WTC11 (cell line): ENCODE results near the gene ZNF292.

Experiments used
- IRF2 ChIP-seq: sonication (generic); formaldehyde crosslinking; IDR thresholded peaks from 2 replicates; pipeline ENCODE4 v1.8.0; 2022; ENCODE audit warnings: low read depth, missing genetic modification reagents, borderline replicate concordance
- TF ChIP-seq, protein P1 (sequence below): sonication (generic); formaldehyde crosslinking; IDR thresholded peaks from 2 replicates; pipeline ENCODE4 v1.8.0; 2022; ENCODE audit warnings: mild to moderate bottlenecking, missing genetic modification reagents
- TF ChIP-seq, protein P2 (sequence below): fragments of 200-600 bp; IDR thresholded peaks from 2 replicates; pipeline ENCODE4 v1.8.0; 2022; ENCODE audit warnings: antibody characterized with exemption
- TF ChIP-seq, protein P3 (sequence below): sonication (generic); formaldehyde crosslinking; IDR thresholded peaks from 2 replicates; pipeline ENCODE4 v1.8.0; 2022; ENCODE audit warnings: mild to moderate bottlenecking, missing genetic modification reagents

DNA sequence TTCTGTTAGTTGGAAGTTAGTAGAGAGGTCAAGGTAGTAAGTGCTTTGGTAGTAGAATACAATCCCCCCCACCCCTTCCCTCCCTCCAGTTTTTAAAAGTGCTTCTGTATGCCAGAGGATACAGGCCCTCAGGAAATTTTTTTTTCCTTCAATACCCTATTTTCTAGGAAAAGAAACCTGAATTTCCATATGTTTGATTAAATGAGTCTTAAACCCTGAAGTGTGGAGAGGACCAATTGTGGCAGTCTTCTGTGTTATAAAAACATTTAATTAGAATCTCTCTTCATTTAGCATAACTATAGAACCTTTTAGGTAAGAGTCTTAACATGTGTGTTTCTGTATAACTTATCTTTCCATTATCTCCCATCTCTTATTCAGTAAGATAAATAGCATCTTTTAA, 59.5 kb downstream of the ZNF292 start:
- TF ChIP-seq, protein P1, sequence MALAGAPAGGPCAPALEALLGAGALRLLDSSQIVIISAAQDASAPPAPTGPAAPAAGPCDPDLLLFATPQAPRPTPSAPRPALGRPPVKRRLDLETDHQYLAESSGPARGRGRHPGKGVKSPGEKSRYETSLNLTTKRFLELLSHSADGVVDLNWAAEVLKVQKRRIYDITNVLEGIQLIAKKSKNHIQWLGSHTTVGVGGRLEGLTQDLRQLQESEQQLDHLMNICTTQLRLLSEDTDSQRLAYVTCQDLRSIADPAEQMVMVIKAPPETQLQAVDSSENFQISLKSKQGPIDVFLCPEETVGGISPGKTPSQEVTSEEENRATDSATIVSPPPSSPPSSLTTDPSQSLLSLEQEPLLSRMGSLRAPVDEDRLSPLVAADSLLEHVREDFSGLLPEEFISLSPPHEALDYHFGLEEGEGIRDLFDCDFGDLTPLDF (CRISPR knock-in tag): no peak
- TF ChIP-seq, protein P2, sequence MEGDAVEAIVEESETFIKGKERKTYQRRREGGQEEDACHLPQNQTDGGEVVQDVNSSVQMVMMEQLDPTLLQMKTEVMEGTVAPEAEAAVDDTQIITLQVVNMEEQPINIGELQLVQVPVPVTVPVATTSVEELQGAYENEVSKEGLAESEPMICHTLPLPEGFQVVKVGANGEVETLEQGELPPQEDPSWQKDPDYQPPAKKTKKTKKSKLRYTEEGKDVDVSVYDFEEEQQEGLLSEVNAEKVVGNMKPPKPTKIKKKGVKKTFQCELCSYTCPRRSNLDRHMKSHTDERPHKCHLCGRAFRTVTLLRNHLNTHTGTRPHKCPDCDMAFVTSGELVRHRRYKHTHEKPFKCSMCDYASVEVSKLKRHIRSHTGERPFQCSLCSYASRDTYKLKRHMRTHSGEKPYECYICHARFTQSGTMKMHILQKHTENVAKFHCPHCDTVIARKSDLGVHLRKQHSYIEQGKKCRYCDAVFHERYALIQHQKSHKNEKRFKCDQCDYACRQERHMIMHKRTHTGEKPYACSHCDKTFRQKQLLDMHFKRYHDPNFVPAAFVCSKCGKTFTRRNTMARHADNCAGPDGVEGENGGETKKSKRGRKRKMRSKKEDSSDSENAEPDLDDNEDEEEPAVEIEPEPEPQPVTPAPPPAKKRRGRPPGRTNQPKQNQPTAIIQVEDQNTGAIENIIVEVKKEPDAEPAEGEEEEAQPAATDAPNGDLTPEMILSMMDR: no peak
- TF ChIP-seq, protein P3, sequence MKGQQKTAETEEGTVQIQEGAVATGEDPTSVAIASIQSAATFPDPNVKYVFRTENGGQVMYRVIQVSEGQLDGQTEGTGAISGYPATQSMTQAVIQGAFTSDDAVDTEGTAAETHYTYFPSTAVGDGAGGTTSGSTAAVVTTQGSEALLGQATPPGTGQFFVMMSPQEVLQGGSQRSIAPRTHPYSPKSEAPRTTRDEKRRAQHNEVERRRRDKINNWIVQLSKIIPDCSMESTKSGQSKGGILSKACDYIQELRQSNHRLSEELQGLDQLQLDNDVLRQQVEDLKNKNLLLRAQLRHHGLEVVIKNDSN (CRISPR knock-in tag): no peak
- TF ChIP-seq IRF2 (CRISPR knock-in tag): no peak
